MCF 10A (cell line): ENCODE measurements around the gene HMGN4. TPM values are rescaled to one million over a fixed set of nuclear protein-coding genes. Genes with fewer than 3 reads are reported as not detected.

Experiments
- Bru-seq: library from RNA; stranded (reverse); fragments of 400-500 nt; gene quantifications from one replicate; lab custom pipeline; 2021; lab: Mats Ljungman, UMichigan
- BruChase-seq, 2 experiments: library from RNA; stranded (reverse); fragments of 400-500 nt; gene quantifications; one replicate each; lab custom pipeline; 2021; lab: Mats Ljungman, UMichigan
- BruUV-seq: library from RNA; stranded (reverse); fragments of 400-500 nt; replicated peaks from 2 replicates; lab custom pipeline; 2021; lab: Mats Ljungman, UMichigan
- CTCF ChIA-PET: fragments of 300-600 bp; sonication (Branson Sonifier 250); formaldehyde crosslinking; extraction: SDS; loops from one replicate; lab custom pipeline; 2021; ENCODE audit warnings: antibody characterized with exemption, inconsistent platforms; lab: Yijun Ruan, JAX
- POLR2A ChIA-PET: fragments of 300-600, 350-650 bp; sonication (Branson Sonifier 250); formaldehyde crosslinking; extraction: SDS; loops from one replicate; lab custom pipeline; 2020; ENCODE audit warnings: antibody characterized with exemption, inconsistent platforms; lab: Yijun Ruan, JAX
- DNase-seq: peaks from one replicate; pipeline ENCODE4 v3.0.0-alpha.2; 2018; ENCODE audit not compliant: unreplicated experiment
- H3K27ac Mint-ChIP-seq: one replicate; pipeline ENCODE4 v1.8.0; 2022; ENCODE audit warnings: mild to moderate bottlenecking, low read depth, mixed read lengths; ENCODE audit not compliant: unreplicated experiment
- H3K27me3 Mint-ChIP-seq: one replicate; pipeline ENCODE4 v1.8.0; 2022; ENCODE audit warnings: mixed read lengths; ENCODE audit not compliant: insufficient read depth, unreplicated experiment
- H3K36me3 Mint-ChIP-seq: one replicate; pipeline ENCODE4 v1.8.0; 2022; ENCODE audit warnings: mild to moderate bottlenecking, moderate library complexity, mixed read lengths; ENCODE audit not compliant: insufficient read depth, unreplicated experiment
- H3K4me1 Mint-ChIP-seq: one replicate; pipeline ENCODE4 v1.8.0; 2022; ENCODE audit warnings: mixed read lengths; ENCODE audit not compliant: insufficient read depth, unreplicated experiment
- H3K4me3 Mint-ChIP-seq: one replicate; pipeline ENCODE4 v1.8.0; 2022; ENCODE audit warnings: mild to moderate bottlenecking, moderate library complexity, mixed read lengths; ENCODE audit not compliant: unreplicated experiment
- H3K9me3 Mint-ChIP-seq: one replicate; pipeline ENCODE4 v1.8.0; 2022; ENCODE audit warnings: mixed read lengths; ENCODE audit not compliant: unreplicated experiment
- intact Hi-C: fragments of 100-400 bp; cut with micrococcal nuclease; formaldehyde crosslinking; loops from 2 replicates; pipeline ENCODE4 v1.14.1; 2022
- long read RNA-seq: library from polyadenylated mRNA; stranded (forward); transcript quantifications from one replicate; pipeline ENCODE4 v2.0.0, GENCODE V29; 2022
- total RNA-seq: library from RNA; stranded (reverse); gene quantifications from 2 replicates; pipeline ENCODE4 v1.2.3, GENCODE V29; 2022
- TF ChIP-seq, protein P1 (sequence below): fragments of 200-600 bp; IDR thresholded peaks from one replicate; pipeline ENCODE4 v1.8.0; 2022; ENCODE audit warnings: antibody characterized with exemption, mild to moderate bottlenecking; ENCODE audit not compliant: unreplicated experiment

Gene HMGN4
- total RNA-seq (71.7 and 75.4 TPM in 2 replicates), Bru-seq, nascent RNA (percentile 95 among the genes with signal in this experiment), BruChase-seq, experiment 1, labeled RNA remaining after a 6-hour chase (percentile 98 among the genes with signal in this experiment), BruChase-seq, experiment 2, labeled RNA remaining after a 2-hour chase (percentile 97 among the genes with signal in this experiment)
- long read RNA-seq, transcript HMGN4-201 (2 exons, 1,225 nt), result major isoform, 112 of 141 reads
- long read RNA-seq, partial matches to known transcripts, result 0 of 141 reads
- long read RNA-seq, other reads (novel, unspliced or antisense), result 29 of 141 reads

- H3K4me1 Mint-ChIP-seq, result peaks cover 23% of the 10 kb centered on the region
- H3K27me3 Mint-ChIP-seq, result no peaks in the 10 kb centered on the region
- ChIA-PET POLR2A (interaction anchor here (0.6 to 5.0 kb wide), 42 partner anchors 8 to 1600 kb away, joined by 3 to 76 read pairs (median 6); partner anchors contain the start of genes ABT1 and BTN2A2), CTCF (interaction anchor here (0.5 to 1.8 kb wide), 7 partner anchors 15 to 545 kb away, joined by 4 to 6 read pairs (median 4); no protein-coding TSS in a partner anchor)
- peak; percentile 89 for DNase-seq
- TF ChIP-seq, protein P1, sequence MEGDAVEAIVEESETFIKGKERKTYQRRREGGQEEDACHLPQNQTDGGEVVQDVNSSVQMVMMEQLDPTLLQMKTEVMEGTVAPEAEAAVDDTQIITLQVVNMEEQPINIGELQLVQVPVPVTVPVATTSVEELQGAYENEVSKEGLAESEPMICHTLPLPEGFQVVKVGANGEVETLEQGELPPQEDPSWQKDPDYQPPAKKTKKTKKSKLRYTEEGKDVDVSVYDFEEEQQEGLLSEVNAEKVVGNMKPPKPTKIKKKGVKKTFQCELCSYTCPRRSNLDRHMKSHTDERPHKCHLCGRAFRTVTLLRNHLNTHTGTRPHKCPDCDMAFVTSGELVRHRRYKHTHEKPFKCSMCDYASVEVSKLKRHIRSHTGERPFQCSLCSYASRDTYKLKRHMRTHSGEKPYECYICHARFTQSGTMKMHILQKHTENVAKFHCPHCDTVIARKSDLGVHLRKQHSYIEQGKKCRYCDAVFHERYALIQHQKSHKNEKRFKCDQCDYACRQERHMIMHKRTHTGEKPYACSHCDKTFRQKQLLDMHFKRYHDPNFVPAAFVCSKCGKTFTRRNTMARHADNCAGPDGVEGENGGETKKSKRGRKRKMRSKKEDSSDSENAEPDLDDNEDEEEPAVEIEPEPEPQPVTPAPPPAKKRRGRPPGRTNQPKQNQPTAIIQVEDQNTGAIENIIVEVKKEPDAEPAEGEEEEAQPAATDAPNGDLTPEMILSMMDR, result no peak
- peak within 1 kb of the TSS; percentile 84 for H3K4me3 Mint-ChIP-seq
- H3K36me3 Mint-ChIP-seq, result peaks cover 51% of the 10 kb centered on the region
- no TSS peak for BruUV-seq
- peak within 1 kb of the TSS; percentile 98 for H3K27ac Mint-ChIP-seq
- no peaks in the 10 kb centered on the region for H3K9me3 Mint-ChIP-seq
- intact Hi-C loops, result loop anchor here (1.0 to 10.0 kb wide), 8 partner anchors 15 to 363 kb away; partner anchors contain the start of gene BTN3A3
Observed at GRCh38 chr6:26537846-26538571, at the start of gene HMGN4. HMGN4 (plus strand) TSS chr6:26538366; CDS start chr6:26545207, 6,841 bp downstream.

- no peaks in the 10 kb centered on the region for H3K27me3 Mint-ChIP-seq
- no peak overlapping the region for H3K4me3 Mint-ChIP-seq
- intact Hi-C loops, result no loop called here
- TF ChIP-seq, protein P1, result no peak
- H3K4me1 Mint-ChIP-seq, result no peaks in the 10 kb centered on the region
- no peak overlapping the region for H3K27ac Mint-ChIP-seq
- POLR2A ChIA-PET, result interaction anchor here (0.6 to 1.2 kb wide), 3 partner anchors 16 to 903 kb away, joined by 3 to 4 read pairs (median 3); no protein-coding TSS in a partner anchor
- no peaks in the 10 kb centered on the region for H3K9me3 Mint-ChIP-seq
- DNase-seq, result no peak
- H3K36me3 Mint-ChIP-seq, result peaks cover 7% of the 10 kb centered on the region
- BruUV-seq, result no TSS peak
- CTCF ChIA-PET, result interaction anchor here (0.6 to 1.0 kb wide), 3 partner anchors 11 to 16 kb away, joined by 3 to 7 read pairs (median 3); no protein-coding TSS in a partner anchor
Observed at GRCh38 chr6:26489996-26490964, 47.9 kb upstream of the HMGN4 start.

DNA sequence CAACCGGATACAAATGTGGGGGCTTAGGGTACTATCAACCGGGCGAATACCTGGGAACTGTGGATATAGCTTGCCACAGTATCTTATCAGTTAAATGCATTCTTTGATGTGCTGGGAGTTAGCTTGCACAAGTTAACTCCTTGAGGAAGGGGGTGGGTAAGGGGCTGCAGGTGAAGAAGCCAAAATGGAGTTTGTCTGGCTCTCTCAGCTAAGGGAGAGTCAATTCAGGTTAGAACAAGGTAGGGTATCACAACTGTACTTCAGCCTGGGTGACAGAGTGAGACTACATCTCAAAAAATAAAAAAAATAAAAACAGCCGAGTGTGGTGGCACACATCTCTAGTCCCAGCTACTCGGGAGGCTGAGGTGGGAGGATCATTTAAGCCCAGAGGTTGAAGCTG, 46.6 kb upstream of the HMGN4 start:
- ChIA-PET POLR2A (interaction anchor here (0.6 kb wide), 1 partner anchor 316 kb away, joined by 4 read pairs; no protein-coding TSS in a partner anchor), CTCF (interaction anchor here (0.6 kb wide), 1 partner anchor 8 kb away, joined by 4 read pairs; the partner anchor contains the start of gene BTN1A1)
- no TSS peak for BruUV-seq
- DNase-seq, result no peak
- intact Hi-C loops, result no loop called here
- H3K4me3 Mint-ChIP-seq, result no peak overlapping the region
- H3K27me3 Mint-ChIP-seq, result no peaks in the 10 kb centered on the region
- peaks cover 7% of the 10 kb centered on the region for H3K36me3 Mint-ChIP-seq
- H3K9me3 Mint-ChIP-seq, result no peaks in the 10 kb centered on the region
- no peak overlapping the region for H3K27ac Mint-ChIP-seq
- TF ChIP-seq, protein P1, result no peak
- H3K4me1 Mint-ChIP-seq, result no peaks in the 10 kb centered on the region
